Mesendoderm (in vitro differentiated cells): Measurements from ENCODE around the gene CC2D2A.
"Not testable (repeated sequence)": the region's sequence is repeated elsewhere in the genome, so short reads cannot be mapped to it uniquely, and the experiment has no call there.

Experiments
- DNase-seq: peaks from one replicate; pipeline ENCODE4 v3.0.0; 2013
- H2AK5ac ChIP-seq: 2 replicates; pipeline ENCODE4 v1.6.1; 2013; ENCODE audit warnings: low read length, inconsistent platforms
- H2BK120ac ChIP-seq: 2 replicates; pipeline ENCODE4 v1.6.1; 2013; ENCODE audit warnings: low read depth, mild to moderate bottlenecking, low read length, moderate library complexity, mixed read lengths
- H2BK15ac ChIP-seq: replicated peaks from 2 replicates; pipeline ENCODE4 v1.6.1; 2013; ENCODE audit warnings: low read depth, mild to moderate bottlenecking, moderate library complexity
- H2BK5ac ChIP-seq: 2 replicates; pipeline ENCODE4 v1.6.1; 2013; ENCODE audit warnings: low read length, inconsistent platforms
- H3K18ac ChIP-seq: 2 replicates; pipeline ENCODE4 v1.6.1; 2013; ENCODE audit warnings: mild to moderate bottlenecking, low read length, mixed read lengths
- H3K23ac ChIP-seq: one replicate; pipeline ENCODE4 v1.6.1; 2013; ENCODE audit warnings: low read length
- H3K27ac ChIP-seq: 2 replicates; pipeline ENCODE4 v1.5.1; 2013; ENCODE audit warnings: low read depth, mild to moderate bottlenecking, inconsistent platforms, low read length, moderate library complexity
- H3K27me3 ChIP-seq: 2 replicates; pipeline ENCODE4 v1.6.1; 2013; ENCODE audit warnings: low read length, control low read depth, mild to moderate bottlenecking, inconsistent platforms; ENCODE audit not compliant: insufficient read depth, poor library complexity
- H3K36me3 ChIP-seq: 2 replicates; pipeline ENCODE4 v1.6.1; 2013; ENCODE audit warnings: low read length, inconsistent platforms; ENCODE audit not compliant: control insufficient read depth, insufficient read depth
- H3K4ac ChIP-seq: one replicate; pipeline ENCODE4 v1.6.1; 2013; ENCODE audit warnings: low read depth, mild to moderate bottlenecking, low read length, moderate library complexity
- H3K4me1 ChIP-seq: 2 replicates; pipeline ENCODE4 v1.6.1; 2013; ENCODE audit warnings: low read depth, low read length, inconsistent platforms; ENCODE audit not compliant: control insufficient read depth
- H3K4me2 ChIP-seq: 2 replicates; pipeline ENCODE4 v1.6.1; 2013; ENCODE audit warnings: low read length
- H3K4me3 ChIP-seq: 2 replicates; pipeline ENCODE4 v1.5.1; 2013; ENCODE audit warnings: mild to moderate bottlenecking, low read length
- H3K56ac ChIP-seq: one replicate; pipeline ENCODE4 v1.6.1; 2013; ENCODE audit warnings: low read length
- H3K79me1 ChIP-seq: 2 replicates; pipeline ENCODE4 v1.6.1; 2013; ENCODE audit warnings: low read length, inconsistent platforms
- H3K79me2 ChIP-seq: 2 replicates; pipeline ENCODE4 v1.6.1; 2013; ENCODE audit warnings: mild to moderate bottlenecking, low read length; ENCODE audit not compliant: control insufficient read depth, insufficient read depth
- H3K9ac ChIP-seq: 2 replicates; pipeline ENCODE4 v1.6.1; 2013; ENCODE audit warnings: low read length, inconsistent platforms
- H4K5ac ChIP-seq: one replicate; pipeline ENCODE4 v1.6.1; 2013; ENCODE audit warnings: low read length
- H4K8ac ChIP-seq: one replicate; pipeline ENCODE4 v1.6.1; 2013; ENCODE audit warnings: low read depth, mild to moderate bottlenecking, control low read depth, low read length, moderate library complexity
- WGBS: extraction: QIAGEN DNeasy Blood & Tissue Kit; methylation state at CpG from one replicate; pipeline ENCODE4 v1.1.7; 2013; ENCODE audit warnings: low lambda C conversion rate, missing lambda C conversion rate; ENCODE audit not compliant: insufficient coverage; ENCODE audit errors: extremely low coverage; 5-methylcytosine and 5-hydroxymethylcytosine counted together

The CC2D2A gene

DNA sequence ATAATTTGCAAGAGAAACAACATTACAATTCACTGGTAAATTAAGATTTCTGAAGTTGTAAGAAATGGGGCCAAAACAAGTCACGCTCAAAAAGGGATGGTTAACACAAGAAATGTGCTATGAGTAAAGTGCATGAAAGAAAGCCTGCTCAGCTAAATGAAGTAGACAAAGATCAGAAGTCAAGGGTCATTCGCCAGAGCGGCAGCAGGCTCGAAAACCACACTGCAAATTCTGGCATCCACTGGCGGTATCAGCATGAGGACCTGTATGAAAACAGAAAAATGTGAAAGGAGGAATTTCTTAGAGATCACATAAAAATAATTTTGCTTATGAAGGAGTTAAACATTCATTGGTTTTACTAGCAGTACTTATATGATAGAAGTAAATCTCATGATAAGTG is 135.9 kb downstream of the CC2D2A start:
- Histone ChIP-seq H3K4me2 (no peak overlapping the region), H2BK15ac (no peak overlapping the region), H3K4me3 (no peak overlapping the region), H3K27ac (no peak overlapping the region), H3K4me1 (no peaks in the 10 kb centered on the region), H4K8ac (no peak overlapping the region), H4K5ac (no peak overlapping the region), H3K27me3 (no peaks in the 10 kb centered on the region), H2AK5ac (no peak overlapping the region), H2BK120ac (no peak overlapping the region), H3K79me2 (no peaks in the 10 kb centered on the region), H3K23ac (no peak overlapping the region), H2BK5ac (no peak overlapping the region), H3K4ac (no peak overlapping the region), H3K56ac (no peak overlapping the region), H3K79me1 (no peaks in the 10 kb centered on the region), H3K36me3 (no peaks in the 10 kb centered on the region), H3K18ac (no peak overlapping the region), H3K9ac (no peak overlapping the region)
- no CpG with 5 or more reads among the region's 5 CpGs for WGBS
- DNase-seq = no peak

DNA sequence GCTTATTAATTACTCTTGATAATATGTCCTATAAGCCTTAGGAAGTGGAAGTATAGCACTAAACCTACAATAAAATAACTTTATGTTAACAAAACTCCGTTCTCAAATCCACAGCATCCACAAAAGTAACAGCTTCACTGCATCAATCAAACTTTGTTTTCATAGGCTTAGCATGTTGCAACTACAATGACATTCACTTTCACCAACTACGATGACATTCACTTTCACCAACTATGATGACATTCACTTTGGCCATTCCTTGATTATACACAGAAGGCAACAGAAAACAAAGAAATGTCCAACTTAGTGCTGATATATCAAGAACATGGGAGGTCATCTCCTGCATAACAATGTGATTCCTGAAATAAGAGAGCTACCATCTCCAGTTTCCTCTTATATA is 141.2 kb downstream of the CC2D2A start:
- H3K4me1 ChIP-seq = no peaks in the 10 kb centered on the region
- no peak overlapping the region for H2BK120ac ChIP-seq
- H3K79me1 ChIP-seq = peaks cover 3% of the 10 kb centered on the region
- no peak overlapping the region for H2BK15ac ChIP-seq
- H3K23ac ChIP-seq = no peak overlapping the region
- no peak overlapping the region for H3K9ac ChIP-seq
- H3K4me3 ChIP-seq = no peak overlapping the region
- no peak overlapping the region for H3K27ac ChIP-seq
- no peak overlapping the region for H3K56ac ChIP-seq
- no peak overlapping the region for H3K4me2 ChIP-seq
- no peak overlapping the region for H3K4ac ChIP-seq
- no peak overlapping the region for H4K8ac ChIP-seq
- no peak overlapping the region for H2BK5ac ChIP-seq
- no peaks in the 10 kb centered on the region for H3K27me3 ChIP-seq
- no peak overlapping the region for H3K18ac ChIP-seq
- DNase-seq = no peak
- no peaks in the 10 kb centered on the region for H3K36me3 ChIP-seq
- no peak overlapping the region for H2AK5ac ChIP-seq
- no peak overlapping the region for H4K5ac ChIP-seq
- WGBS = no CpG with 5 or more reads among the region's 2 CpGs
- no peaks in the 10 kb centered on the region for H3K79me2 ChIP-seq

- no peak overlapping the region for H4K8ac ChIP-seq
- H2BK15ac ChIP-seq = no peak overlapping the region
- H2AK5ac ChIP-seq = no peak overlapping the region
- no CpG with 5 or more reads among the region's 2 CpGs for WGBS
- no peak overlapping the region for H2BK120ac ChIP-seq
- no peak overlapping the region for H3K27ac ChIP-seq
- H3K27me3 ChIP-seq = no peaks in the 10 kb centered on the region
- no peak overlapping the region for H2BK5ac ChIP-seq
- peaks cover 2% of the 10 kb centered on the region for H3K79me2 ChIP-seq
- H3K36me3 ChIP-seq = no peaks in the 10 kb centered on the region
- H3K79me1 ChIP-seq = peaks cover 8% of the 10 kb centered on the region
- H3K23ac ChIP-seq = no peak overlapping the region
- H3K9ac ChIP-seq = no peak overlapping the region
- H3K18ac ChIP-seq = no peak overlapping the region
- no peak overlapping the region for H3K4me2 ChIP-seq
- no peak overlapping the region for H3K4ac ChIP-seq
- no peak overlapping the region for H4K5ac ChIP-seq
- H3K4me3 ChIP-seq = no peak overlapping the region
- no peak overlapping the region for H3K56ac ChIP-seq
- no peak for DNase-seq
- no peaks in the 10 kb centered on the region for H3K4me1 ChIP-seq
These were observed 142.5 kb downstream of the CC2D2A start for GRCh38 chr4:15612136-15612535.

DNA sequence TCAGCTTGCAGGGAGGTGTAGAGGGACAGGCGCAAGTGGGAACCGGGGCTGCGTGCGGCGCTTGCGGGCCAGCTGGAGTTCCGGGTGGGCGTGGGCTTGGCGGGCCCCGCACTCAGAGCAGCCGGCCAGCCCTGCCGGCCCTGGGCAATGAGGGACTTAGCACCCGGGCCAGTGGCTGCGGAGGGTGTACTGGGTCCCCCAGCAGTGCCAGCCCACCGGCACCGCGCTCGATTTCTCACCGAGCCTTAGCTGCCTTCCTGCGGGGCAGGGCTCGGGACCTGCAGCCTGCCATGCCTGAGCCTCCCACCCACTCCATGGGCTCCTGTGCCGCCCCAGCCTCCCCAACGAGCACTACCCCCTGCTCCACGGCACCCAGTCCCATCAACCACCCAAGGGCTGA is 145.2 kb downstream of the CC2D2A start:
- H3K23ac ChIP-seq, H4K8ac ChIP-seq, H2AK5ac ChIP-seq, DNase-seq, H3K56ac ChIP-seq, H3K4me1 ChIP-seq, H3K9ac ChIP-seq, H2BK15ac ChIP-seq, H3K36me3 ChIP-seq, H4K5ac ChIP-seq, H3K4me3 ChIP-seq, H3K4me2 ChIP-seq, H3K18ac ChIP-seq, H3K27ac ChIP-seq, H3K4ac ChIP-seq, H2BK5ac ChIP-seq, H3K27me3 ChIP-seq, H2BK120ac ChIP-seq: not testable (repeated sequence)
- WGBS = no CpG with 5 or more reads among the region's 24 CpGs
- Histone ChIP-seq H3K79me1 (peaks cover 15% of the 10 kb centered on the region), H3K79me2 (peaks cover 17% of the 10 kb centered on the region)

GRCh38 chr4:15617407-15617806 is 147.7 kb downstream of the CC2D2A start:
- H3K4me1 ChIP-seq, H3K4me2 ChIP-seq, H3K23ac ChIP-seq, H3K9ac ChIP-seq, DNase-seq, H4K5ac ChIP-seq, H2AK5ac ChIP-seq, H2BK120ac ChIP-seq, H3K36me3 ChIP-seq, H2BK5ac ChIP-seq, H3K27me3 ChIP-seq, H2BK15ac ChIP-seq, H3K27ac ChIP-seq, H3K4me3 ChIP-seq, H3K4ac ChIP-seq, H4K8ac ChIP-seq, H3K56ac ChIP-seq, H3K18ac ChIP-seq: not testable (repeated sequence)
- Histone ChIP-seq H3K79me1 (peaks cover 15% of the 10 kb centered on the region), H3K79me2 (peaks cover 20% of the 10 kb centered on the region)
- WGBS = no CpG with 5 or more reads among the region's 5 CpGs

GRCh38 chr4:15636818-15637217 is 167.1 kb downstream of the CC2D2A start:
- Histone ChIP-seq H3K23ac (no peak overlapping the region), H2BK120ac (no peak overlapping the region), H2BK15ac (no peak overlapping the region), H3K79me2 (no peaks in the 10 kb centered on the region), H3K56ac (no peak overlapping the region), H3K27me3 (no peaks in the 10 kb centered on the region), H3K4me3 (no peak overlapping the region), H3K18ac (no peak overlapping the region), H3K4me2 (no peak overlapping the region), H3K9ac (no peak overlapping the region), H3K4me1 (no peaks in the 10 kb centered on the region), H3K27ac (no peak overlapping the region), H3K79me1 (no peaks in the 10 kb centered on the region), H2BK5ac (no peak overlapping the region), H4K5ac (no peak overlapping the region), H3K4ac (no peak overlapping the region), H4K8ac (no peak overlapping the region), H3K36me3 (no peaks in the 10 kb centered on the region), H2AK5ac (no peak overlapping the region)
- no CpG with 5 or more reads among the region's 1 CpG for WGBS
- no peak for DNase-seq
